Osteoblast (primary cell): ENCODE results near the gene CCDC85A. TPM values are rescaled to one million over a fixed set of nuclear protein-coding genes. Genes with fewer than 3 reads are reported as not detected.

Experiments used
- DNase-seq: peaks from one replicate; pipeline ENCODE4 v3.0.0; 2011; ENCODE audit warnings: low spot score, mixed read lengths; ENCODE audit not compliant: insufficient read length; ENCODE audit errors: missing footprints
- H2AFZ ChIP-seq: 2 replicates; pipeline ENCODE4 v1.6.0; 2011; ENCODE audit warnings: mild to moderate bottlenecking, low read length
- H3K27ac ChIP-seq: 2 replicates; pipeline ENCODE4 v1.5.1; 2011; ENCODE audit warnings: mild to moderate bottlenecking, low read depth, low read length, moderate library complexity
- H3K27me3 ChIP-seq: 2 replicates; pipeline ENCODE4 v1.6.0; 2012; ENCODE audit warnings: mild to moderate bottlenecking, control low read depth, inconsistent platforms, low read length, moderate library complexity; ENCODE audit not compliant: insufficient read depth
- H3K36me3 ChIP-seq: 2 replicates; pipeline ENCODE4 v1.5.1; 2011; ENCODE audit warnings: mild to moderate bottlenecking, low read length, control low read depth, moderate library complexity; ENCODE audit not compliant: insufficient read depth
- H3K4me1 ChIP-seq: 2 replicates; pipeline ENCODE4 v1.5.1; 2011; ENCODE audit warnings: mild to moderate bottlenecking, low read length, control low read depth, moderate library complexity; ENCODE audit not compliant: insufficient read depth
- H3K4me2 ChIP-seq: 2 replicates; pipeline ENCODE4 v1.6.0; 2011; ENCODE audit warnings: mild to moderate bottlenecking, low read length; ENCODE audit not compliant: insufficient read depth
- H3K4me3 ChIP-seq: fragments of 200-600 bp; sonication (generic); 3 replicates; pipeline ENCODE4 v1.5.1; 2012; ENCODE audit warnings: mild to moderate bottlenecking, low read length, inconsistent platforms; ENCODE audit not compliant: insufficient read depth
- H3K79me2 ChIP-seq: 2 replicates; pipeline ENCODE4 v1.6.0; 2012; ENCODE audit warnings: mild to moderate bottlenecking, low read length, control low read depth, inconsistent platforms; ENCODE audit not compliant: insufficient read depth
- H3K9me3 ChIP-seq: 2 replicates; pipeline ENCODE4 v1.5.1; 2011; ENCODE audit warnings: low read depth, low read length, control low read depth
- H4K20me1 ChIP-seq: 2 replicates; pipeline ENCODE4 v1.6.0; 2012; ENCODE audit warnings: mild to moderate bottlenecking, low read length, control low read depth; ENCODE audit not compliant: insufficient read depth
- total RNA-seq: library from RNA; depleted of rRNA; stranded (reverse); fragments of >200 nt; gene quantifications from 2 replicates; pipeline ENCODE4 v1.2.3, GENCODE V29; 2012
- TF ChIP-seq, protein P1 (sequence below): IDR thresholded peaks from 2 replicates; pipeline ENCODE4 v1.5.1; 2011; ENCODE audit warnings: mild to moderate bottlenecking, low read depth, low read length, moderate library complexity; ENCODE audit errors: extremely low read depth

Gene CCDC85A
- total RNA-seq, 1 donor = 0.72 TPM

- no peak overlapping the region for H3K4me2 ChIP-seq
- TF ChIP-seq, protein P1, sequence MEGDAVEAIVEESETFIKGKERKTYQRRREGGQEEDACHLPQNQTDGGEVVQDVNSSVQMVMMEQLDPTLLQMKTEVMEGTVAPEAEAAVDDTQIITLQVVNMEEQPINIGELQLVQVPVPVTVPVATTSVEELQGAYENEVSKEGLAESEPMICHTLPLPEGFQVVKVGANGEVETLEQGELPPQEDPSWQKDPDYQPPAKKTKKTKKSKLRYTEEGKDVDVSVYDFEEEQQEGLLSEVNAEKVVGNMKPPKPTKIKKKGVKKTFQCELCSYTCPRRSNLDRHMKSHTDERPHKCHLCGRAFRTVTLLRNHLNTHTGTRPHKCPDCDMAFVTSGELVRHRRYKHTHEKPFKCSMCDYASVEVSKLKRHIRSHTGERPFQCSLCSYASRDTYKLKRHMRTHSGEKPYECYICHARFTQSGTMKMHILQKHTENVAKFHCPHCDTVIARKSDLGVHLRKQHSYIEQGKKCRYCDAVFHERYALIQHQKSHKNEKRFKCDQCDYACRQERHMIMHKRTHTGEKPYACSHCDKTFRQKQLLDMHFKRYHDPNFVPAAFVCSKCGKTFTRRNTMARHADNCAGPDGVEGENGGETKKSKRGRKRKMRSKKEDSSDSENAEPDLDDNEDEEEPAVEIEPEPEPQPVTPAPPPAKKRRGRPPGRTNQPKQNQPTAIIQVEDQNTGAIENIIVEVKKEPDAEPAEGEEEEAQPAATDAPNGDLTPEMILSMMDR = no peak
- no peaks in the 10 kb centered on the region for H3K79me2 ChIP-seq
- H3K27me3 ChIP-seq = no peaks in the 10 kb centered on the region
- H3K27ac ChIP-seq = no peak overlapping the region
- no peak overlapping the region for H2AFZ ChIP-seq
- H3K36me3 ChIP-seq = no peaks in the 10 kb centered on the region
- H3K9me3 ChIP-seq = no peaks in the 10 kb centered on the region
- H4K20me1 ChIP-seq = no peaks in the 10 kb centered on the region
- H3K4me3 ChIP-seq = no peak overlapping the region
- DNase-seq = no peak
- no peaks in the 10 kb centered on the region for H3K4me1 ChIP-seq
Observed at GRCh38 chr2:56211048-56211447, 27.3 kb downstream of the CCDC85A start.

DNA sequence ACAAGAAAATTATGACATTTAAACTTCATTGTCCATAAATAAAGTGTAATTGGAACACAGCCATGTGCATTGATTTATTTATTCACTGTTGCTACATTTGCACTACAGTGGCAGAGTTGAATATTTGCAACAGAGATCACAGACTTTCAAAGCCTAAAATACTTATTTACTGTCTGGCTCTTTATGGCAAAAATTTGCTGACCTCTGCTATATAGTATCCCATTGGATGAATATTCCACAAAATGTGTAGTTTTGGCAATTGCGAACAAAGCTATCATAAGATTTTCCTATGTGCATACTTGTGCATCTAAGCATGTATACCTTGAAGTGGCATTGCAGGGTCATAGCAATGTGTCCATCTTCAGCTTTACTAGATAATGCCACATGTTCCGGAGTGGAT is 32.1 kb downstream of the CCDC85A start:
- H3K27ac ChIP-seq = no peak overlapping the region
- H3K4me1 ChIP-seq = no peaks in the 10 kb centered on the region
- no peaks in the 10 kb centered on the region for H3K36me3 ChIP-seq
- DNase-seq = no peak
- TF ChIP-seq, protein P1 = no peak
- H2AFZ ChIP-seq = no peak overlapping the region
- no peaks in the 10 kb centered on the region for H4K20me1 ChIP-seq
- no peaks in the 10 kb centered on the region for H3K9me3 ChIP-seq
- no peaks in the 10 kb centered on the region for H3K27me3 ChIP-seq
- H3K79me2 ChIP-seq = no peaks in the 10 kb centered on the region
- no peak overlapping the region for H3K4me3 ChIP-seq
- H3K4me2 ChIP-seq = no peak overlapping the region

GRCh38 chr2:56217106-56217505 is 33.3 kb downstream of the CCDC85A start:
- DNase-seq = no peak
- Histone ChIP-seq H3K27ac (no peak overlapping the region), H4K20me1 (no peaks in the 10 kb centered on the region), H2AFZ (no peak overlapping the region), H3K4me2 (no peak overlapping the region), H3K4me3 (no peak overlapping the region), H3K27me3 (no peaks in the 10 kb centered on the region), H3K4me1 (no peaks in the 10 kb centered on the region), H3K79me2 (no peaks in the 10 kb centered on the region), H3K36me3 (no peaks in the 10 kb centered on the region), H3K9me3 (no peaks in the 10 kb centered on the region)
- TF ChIP-seq, protein P1 = no peak

- no peak overlapping the region for H3K4me2 ChIP-seq
- no peak for DNase-seq
- no peaks in the 10 kb centered on the region for H3K4me1 ChIP-seq
- TF ChIP-seq, protein P1 = no peak
- no peak overlapping the region for H3K27ac ChIP-seq
- no peaks in the 10 kb centered on the region for H3K9me3 ChIP-seq
- H3K79me2 ChIP-seq = no peaks in the 10 kb centered on the region
- H2AFZ ChIP-seq = no peak overlapping the region
- no peaks in the 10 kb centered on the region for H3K36me3 ChIP-seq
- H3K27me3 ChIP-seq = no peaks in the 10 kb centered on the region
- H4K20me1 ChIP-seq = no peaks in the 10 kb centered on the region
- no peak overlapping the region for H3K4me3 ChIP-seq
Observed at GRCh38 chr2:56222481-56222880, 38.7 kb downstream of the CCDC85A start.
